H9 (cell line): ENCODE results near the gene UFSP2. TPM values are rescaled to one million over a fixed set of nuclear protein-coding genes. Genes with fewer than 3 reads are reported as not detected.

ENCODE experiments used
- DNase-seq: peaks from one replicate; pipeline ENCODE4 v3.0.0-alpha.2; 2017
- H2AFZ ChIP-seq: one replicate; pipeline ENCODE4 v1.6.1; 2013; ENCODE audit warnings: mild to moderate bottlenecking, low read length, control low read depth, moderate library complexity
- H2AK5ac ChIP-seq: 2 replicates; pipeline ENCODE4 v1.6.1; 2013; ENCODE audit warnings: low read length, control low read depth, mixed read lengths; ENCODE audit not compliant: insufficient read length
- H2BK120ac ChIP-seq: one replicate; pipeline ENCODE4 v1.6.1; 2013; ENCODE audit warnings: low read depth, mild to moderate bottlenecking, low read length, control low read depth, inconsistent platforms; ENCODE audit not compliant: poor library complexity, severe bottlenecking
- H2BK12ac ChIP-seq: 2 replicates; pipeline ENCODE4 v1.6.1; 2013; ENCODE audit warnings: low read length, control low read depth, mixed read lengths, low read depth; ENCODE audit not compliant: insufficient read length
- H2BK15ac ChIP-seq: 2 replicates; pipeline ENCODE4 v1.6.1; 2013; ENCODE audit warnings: low read depth, low read length, control low read depth
- H2BK20ac ChIP-seq: one replicate; pipeline ENCODE4 v1.6.1; 2013; ENCODE audit warnings: low read depth, mild to moderate bottlenecking, low read length, control low read depth, inconsistent platforms; ENCODE audit not compliant: poor library complexity, severe bottlenecking
- H2BK5ac ChIP-seq: 2 replicates; pipeline ENCODE4 v1.6.1; 2013; ENCODE audit warnings: low read length, control low read depth, mixed read lengths; ENCODE audit not compliant: insufficient read length
- H3K14ac ChIP-seq: 2 replicates; pipeline ENCODE4 v1.6.1; 2013; ENCODE audit warnings: low read length, control low read depth; ENCODE audit not compliant: insufficient read depth
- H3K18ac ChIP-seq: 2 replicates; pipeline ENCODE4 v1.6.1; 2013; ENCODE audit warnings: low read depth, mild to moderate bottlenecking, mixed read lengths, low read length, control low read depth; ENCODE audit not compliant: insufficient read length
- H3K23ac ChIP-seq: 2 replicates; pipeline ENCODE4 v1.6.1; 2013; ENCODE audit warnings: low read length, control low read depth, mixed read lengths, low read depth; ENCODE audit not compliant: insufficient read length
- H3K23me2 ChIP-seq: 2 replicates; pipeline ENCODE4 v1.6.1; 2013; ENCODE audit warnings: low read depth, mild to moderate bottlenecking, mixed read lengths, low read length, control low read depth; ENCODE audit not compliant: insufficient read length, poor library complexity, severe bottlenecking
- H3K27ac ChIP-seq: 2 replicates; pipeline ENCODE4 v1.5.1; 2013; ENCODE audit warnings: low read length, control low read depth, mixed read lengths, low read depth; ENCODE audit not compliant: insufficient read length
- H3K27me3 ChIP-seq: 2 replicates; pipeline ENCODE4 v1.6.1; 2013; ENCODE audit warnings: low read length, control low read depth, inconsistent platforms; ENCODE audit not compliant: insufficient read depth
- H3K4ac ChIP-seq: 2 replicates; pipeline ENCODE4 v1.6.1; 2013; ENCODE audit warnings: low read depth, mild to moderate bottlenecking, control low read depth, inconsistent platforms, low read length, moderate library complexity
- H3K4me1 ChIP-seq: 2 replicates; pipeline ENCODE4 v1.6.1; 2013; ENCODE audit warnings: low read length, control low read depth, inconsistent platforms; ENCODE audit not compliant: insufficient read depth
- H3K4me2 ChIP-seq: 2 replicates; pipeline ENCODE4 v1.6.1; 2013; ENCODE audit warnings: low read length, control low read depth, mixed read lengths; ENCODE audit not compliant: insufficient read length, insufficient read depth
- H3K56ac ChIP-seq: 2 replicates; pipeline ENCODE4 v1.6.1; 2013; ENCODE audit warnings: low read depth, mild to moderate bottlenecking, mixed read lengths, low read length, control low read depth; ENCODE audit not compliant: insufficient read length
- H3K79me1 ChIP-seq: 2 replicates; pipeline ENCODE4 v1.6.1; 2013; ENCODE audit warnings: low read depth, mild to moderate bottlenecking, moderate library complexity, low read length, control low read depth, inconsistent platforms; ENCODE audit not compliant: insufficient read depth, poor library complexity, severe bottlenecking
- H3K79me2 ChIP-seq: 2 replicates; pipeline ENCODE4 v1.6.1; 2013; ENCODE audit warnings: low read length, control low read depth, inconsistent platforms; ENCODE audit not compliant: insufficient read depth
- H3K9ac ChIP-seq: 2 replicates; pipeline ENCODE4 v1.6.1; 2013; ENCODE audit warnings: low read length, control low read depth, mixed read lengths; ENCODE audit not compliant: insufficient read length; ENCODE audit errors: extremely low read depth
- H3K9me3 ChIP-seq: one replicate; pipeline ENCODE4 v1.6.1; 2013; ENCODE audit warnings: low read depth, low read length, inconsistent platforms; ENCODE audit not compliant: control insufficient read depth
- H3T11ph ChIP-seq: one replicate; pipeline ENCODE4 v1.6.1; 2013; ENCODE audit warnings: mild to moderate bottlenecking, low read length, control low read depth, inconsistent platforms
- H4K20me1 ChIP-seq: one replicate; pipeline ENCODE4 v1.6.1; 2013; ENCODE audit not compliant: control insufficient read depth, insufficient read length, insufficient read depth
- H4K5ac ChIP-seq: 2 replicates; pipeline ENCODE4 v1.6.1; 2013; ENCODE audit warnings: low read depth, mild to moderate bottlenecking, mixed read lengths, low read length, control low read depth; ENCODE audit not compliant: insufficient read length
- H4K8ac ChIP-seq: replicated peaks from 2 replicates; pipeline ENCODE4 v1.6.1; 2013; ENCODE audit warnings: low read length, control low read depth, mixed read lengths, low read depth; ENCODE audit not compliant: insufficient read length
- H4K91ac ChIP-seq: 2 replicates; pipeline ENCODE4 v1.6.1; 2013; ENCODE audit warnings: low read depth, mild to moderate bottlenecking, moderate library complexity, mixed read lengths, low read length, control low read depth; ENCODE audit not compliant: insufficient read length
- H3K27ac Mint-ChIP-seq, 3 experiments: 2 replicates in 2 of 3; 3 replicates in 1 of 3; pipeline ENCODE4 v1.8.0; 2020 to 2021; ENCODE audit warnings: mixed read lengths in 3 of 3, mild to moderate bottlenecking in 1 of 3, moderate library complexity in 1 of 3
- H3K27me3 Mint-ChIP-seq: 2 replicates; pipeline ENCODE4 v1.8.0; 2021; ENCODE audit warnings: low read depth, mild to moderate bottlenecking, moderate library complexity, mixed read lengths
- H3K36me3 Mint-ChIP-seq, 3 experiments: 2 replicates in 2 of 3; 3 replicates in 1 of 3; pipeline ENCODE4 v1.8.0; 2020 to 2021; ENCODE audit warnings: low read depth in 3 of 3, mixed read lengths in 3 of 3; ENCODE audit not compliant: insufficient read depth in 1 of 3
- H3K4me1 Mint-ChIP-seq, 2 experiments: 2 replicates each; pipeline ENCODE4 v1.8.0; 2020; ENCODE audit warnings: mixed read lengths in 2 of 2
- H3K4me3 Mint-ChIP-seq, 2 experiments: 2 replicates in 1 of 2; 3 replicates in 1 of 2; pipeline ENCODE4 v1.8.0; 2020 to 2021; ENCODE audit warnings: mild to moderate bottlenecking in 2 of 2, mixed read lengths in 2 of 2, moderate library complexity in 1 of 2
- H3K9me3 Mint-ChIP-seq, 2 experiments: 2 replicates in 1 of 2; 3 replicates in 1 of 2; pipeline ENCODE4 v1.8.0; 2020; ENCODE audit warnings: mild to moderate bottlenecking in 2 of 2, mixed read lengths in 2 of 2, moderate library complexity in 1 of 2
- total RNA-seq: library from RNA; stranded (reverse); gene quantifications from 2 replicates; pipeline ENCODE4 v1.2.1, GENCODE V29; 2021
- TF ChIP-seq, protein P1 (sequence below): fragments of 200-600 bp; sonication (generic); conservative IDR thresholded peaks from 3 replicates; pipeline ENCODE4 v1.8.0; 2021; ENCODE audit warnings: antibody characterized with exemption, mild to moderate bottlenecking

UFSP2 gene
- total RNA-seq, 1 experiment from 2014 or later, result 41.1 TPM

DNA sequence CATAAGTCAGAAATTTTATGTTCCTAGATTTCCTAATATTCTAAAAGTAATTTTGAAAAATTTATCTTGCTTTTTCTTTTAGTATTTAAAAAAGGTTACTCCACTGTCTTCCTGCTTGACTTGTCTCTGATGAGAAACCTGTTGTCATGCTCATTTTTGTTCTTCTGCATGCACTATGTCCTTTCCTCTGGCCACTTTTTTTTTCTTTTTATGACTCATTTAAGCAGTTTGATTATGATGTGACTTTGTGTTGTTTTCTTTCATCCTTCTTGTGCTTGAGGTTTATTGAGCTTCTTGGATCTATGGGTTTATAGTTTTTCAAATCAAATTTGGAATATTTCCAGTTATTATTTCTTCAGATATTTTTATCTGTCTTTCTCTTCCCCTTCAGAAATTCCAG lies 12.0 kb upstream of the UFSP2 start:
- no peak overlapping the region for H4K8ac ChIP-seq
- H3T11ph ChIP-seq, result no peak overlapping the region
- TF ChIP-seq, protein P1, sequence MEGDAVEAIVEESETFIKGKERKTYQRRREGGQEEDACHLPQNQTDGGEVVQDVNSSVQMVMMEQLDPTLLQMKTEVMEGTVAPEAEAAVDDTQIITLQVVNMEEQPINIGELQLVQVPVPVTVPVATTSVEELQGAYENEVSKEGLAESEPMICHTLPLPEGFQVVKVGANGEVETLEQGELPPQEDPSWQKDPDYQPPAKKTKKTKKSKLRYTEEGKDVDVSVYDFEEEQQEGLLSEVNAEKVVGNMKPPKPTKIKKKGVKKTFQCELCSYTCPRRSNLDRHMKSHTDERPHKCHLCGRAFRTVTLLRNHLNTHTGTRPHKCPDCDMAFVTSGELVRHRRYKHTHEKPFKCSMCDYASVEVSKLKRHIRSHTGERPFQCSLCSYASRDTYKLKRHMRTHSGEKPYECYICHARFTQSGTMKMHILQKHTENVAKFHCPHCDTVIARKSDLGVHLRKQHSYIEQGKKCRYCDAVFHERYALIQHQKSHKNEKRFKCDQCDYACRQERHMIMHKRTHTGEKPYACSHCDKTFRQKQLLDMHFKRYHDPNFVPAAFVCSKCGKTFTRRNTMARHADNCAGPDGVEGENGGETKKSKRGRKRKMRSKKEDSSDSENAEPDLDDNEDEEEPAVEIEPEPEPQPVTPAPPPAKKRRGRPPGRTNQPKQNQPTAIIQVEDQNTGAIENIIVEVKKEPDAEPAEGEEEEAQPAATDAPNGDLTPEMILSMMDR, result no peak
- H2BK15ac ChIP-seq, result no peak overlapping the region
- H4K5ac ChIP-seq, result no peak overlapping the region
- H3K9me3 ChIP-seq, result no peaks in the 10 kb centered on the region
- DNase-seq, result no peak
- no peak overlapping the region for H3K18ac ChIP-seq
- H3K23me2 ChIP-seq, result no peaks in the 10 kb centered on the region
- no peak overlapping the region for H2BK12ac ChIP-seq
- H3K36me3 Mint-ChIP-seq, result no peaks in the 10 kb centered on the region
- no peaks in the 10 kb centered on the region for H3K4me1 Mint-ChIP-seq
- no peaks in the 10 kb centered on the region for H3K79me1 ChIP-seq
- H2AFZ ChIP-seq, result no peak overlapping the region
- H3K4ac ChIP-seq, result no peak overlapping the region
- no peaks in the 10 kb centered on the region for H4K20me1 ChIP-seq
- H2BK120ac ChIP-seq, result no peak overlapping the region
- H3K9me3 Mint-ChIP-seq, result no peaks in the 10 kb centered on the region
- H3K4me2 ChIP-seq, result no peak overlapping the region
- H4K91ac ChIP-seq, result no peak overlapping the region
- H2BK20ac ChIP-seq, result no peak overlapping the region
- no peaks in the 10 kb centered on the region for H3K27me3 Mint-ChIP-seq
- no peak overlapping the region for H3K27ac Mint-ChIP-seq
- H3K14ac ChIP-seq, result no peak overlapping the region
- no peaks in the 10 kb centered on the region for H3K79me2 ChIP-seq
- H3K4me3 Mint-ChIP-seq, result no peak overlapping the region
- no peak overlapping the region for H3K56ac ChIP-seq
- H3K9ac ChIP-seq, result no peak overlapping the region
- no peaks in the 10 kb centered on the region for H3K4me1 ChIP-seq
- H2BK5ac ChIP-seq, result no peak overlapping the region
- H3K27me3 ChIP-seq, result no peaks in the 10 kb centered on the region
- H2AK5ac ChIP-seq, result no peak overlapping the region
- H3K27ac ChIP-seq, result no peak overlapping the region
- H3K23ac ChIP-seq, result no peak overlapping the region
